Activated CD8-positive, alpha-beta T cell treated with anti-CD3 and anti-CD28 coated beads for 36 hours (primary cell): Measurements from ENCODE around the gene SMARCA2. TPM values are rescaled to one million over a fixed set of nuclear protein-coding genes. Genes with fewer than 3 reads are reported as not detected.

Experiments
- ATAC-seq: fragments of 200-7000 bp; cut with Tn5 transposase; one replicate; pipeline ENCODE4 v1.10.0; 2021; ENCODE audit warnings: mild to moderate bottlenecking, moderate library complexity
- CTCF ChIA-PET: fragments of 350-600 bp; sonication (Branson Sonifier 250); formaldehyde crosslinking; loops from one replicate; lab custom pipeline; 2021; ENCODE audit warnings: antibody characterized with exemption; lab: Charles Lee
- POLR2A ChIA-PET: fragments of 350-600 bp; sonication (Branson Sonifier 250); formaldehyde crosslinking; loops from one replicate; lab custom pipeline; 2021; ENCODE audit warnings: antibody characterized with exemption; lab: Charles Lee
- DNase-seq: peaks from one replicate; pipeline ENCODE4 v3.0.0-alpha.2; 2020
- H3K27ac Mint-ChIP-seq: one replicate; pipeline ENCODE4 v1.8.0; 2021; ENCODE audit warnings: mild to moderate bottlenecking, mixed read lengths
- H3K27me3 Mint-ChIP-seq: one replicate; pipeline ENCODE4 v1.8.0; 2021; ENCODE audit warnings: mixed read lengths
- H3K36me3 Mint-ChIP-seq: one replicate; pipeline ENCODE4 v1.8.0; 2021; ENCODE audit warnings: low read depth, mixed read lengths
- H3K4me1 Mint-ChIP-seq: one replicate; pipeline ENCODE4 v1.8.0; 2021; ENCODE audit warnings: low read depth, mixed read lengths
- H3K4me3 Mint-ChIP-seq: one replicate; pipeline ENCODE4 v1.8.0; 2021; ENCODE audit warnings: mild to moderate bottlenecking, moderate library complexity, mixed read lengths
- H3K9me3 Mint-ChIP-seq: one replicate; pipeline ENCODE4 v1.8.0; 2021; ENCODE audit warnings: mixed read lengths
- intact Hi-C: fragments of 100-400 bp; cut with micrococcal nuclease; formaldehyde crosslinking; loops from one replicate; pipeline ENCODE4 v1.10.0; 2022
- total RNA-seq, 2 experiments: library from RNA; stranded (reverse); gene quantifications; one replicate each; pipeline ENCODE4 v1.2.3, GENCODE V29; 2021
- TF ChIP-seq, protein P1 (sequence below): fragments of 200-600 bp; IDR thresholded peaks from one replicate; pipeline ENCODE4 v1.8.0; 2022; ENCODE audit warnings: antibody characterized with exemption, mild to moderate bottlenecking

The SMARCA2 gene
- total RNA-seq, 2 experiments from 2014 or later = 94.7 to 99.4 TPM

DNA sequence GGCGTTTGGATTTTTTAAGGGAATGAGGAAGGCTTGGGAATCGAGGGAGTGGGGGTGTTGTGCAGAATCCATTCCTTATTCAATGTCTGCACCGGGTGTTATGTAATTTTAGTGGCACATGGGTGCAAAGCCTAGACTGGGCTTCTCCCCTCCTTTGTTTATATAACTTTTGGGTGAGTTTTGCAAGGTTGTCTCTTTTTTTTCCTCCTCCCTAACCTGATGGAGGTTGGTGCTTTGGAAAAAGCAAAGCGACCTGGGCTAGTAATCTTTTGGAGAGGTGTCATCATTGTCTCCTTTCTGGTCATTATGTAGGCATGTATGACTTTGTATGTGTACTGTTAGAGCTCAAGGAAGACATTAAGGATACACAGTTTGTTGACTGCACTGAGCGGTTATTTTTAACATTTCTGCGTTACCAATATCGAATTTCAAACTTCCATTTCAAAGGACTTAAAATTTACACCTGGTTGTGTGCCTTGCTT lies 3.1 kb downstream of the SMARCA2 start:
- ChIA-PET CTCF (interaction anchor here (1.7 kb wide), 2 partner anchors 37 to 69 kb away, joined by 5 to 10 read pairs; no protein-coding TSS in a partner anchor), POLR2A (interaction anchor here (0.6 to 4.3 kb wide), 9 partner anchors 9 to 140 kb away, joined by 3 to 28 read pairs (median 3); no protein-coding TSS in a partner anchor)
- no peak for DNase-seq

DNA sequence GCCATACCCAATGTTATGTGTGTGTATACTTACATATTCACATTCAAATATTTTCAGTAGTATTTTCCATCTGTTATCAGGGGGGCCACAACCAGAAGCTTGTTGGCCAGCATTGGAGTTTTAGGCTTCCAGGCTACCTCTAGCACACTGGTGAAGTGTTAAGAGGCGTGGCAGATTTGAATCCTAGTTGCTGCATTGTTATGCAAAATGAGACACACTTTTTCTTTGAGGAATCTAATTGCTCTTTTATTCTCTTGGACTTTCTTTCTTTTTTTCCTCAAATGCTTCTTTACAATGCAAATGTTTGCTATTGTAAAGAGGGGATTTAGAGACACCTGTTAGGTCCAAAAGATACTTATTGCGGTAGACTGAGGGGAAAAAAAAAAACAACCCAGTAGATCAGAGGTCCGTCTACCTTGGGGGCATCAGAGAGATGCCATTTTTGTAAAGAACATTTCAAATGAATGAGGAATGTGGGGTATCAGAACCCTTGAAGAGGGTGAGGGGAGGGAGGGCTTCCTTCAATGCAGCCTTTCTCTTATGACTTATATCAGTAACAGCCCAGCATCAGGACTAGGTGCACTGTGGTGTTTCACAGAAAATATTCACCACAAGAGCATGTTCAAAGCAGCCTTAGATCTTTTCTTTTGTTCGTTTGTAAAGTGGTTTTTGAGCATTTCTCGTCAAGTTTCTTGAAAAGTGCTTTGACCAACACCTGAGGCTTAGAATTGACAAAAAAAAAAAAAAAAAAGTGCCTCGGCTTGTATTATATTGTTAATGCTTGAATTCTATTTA lies 3.8 kb downstream of the SMARCA2 start:
- CTCF ChIA-PET = interaction anchor here (1.7 kb wide), 1 partner anchor 68 kb away, joined by 5 read pairs; no protein-coding TSS in a partner anchor
- POLR2A ChIA-PET = interaction anchor here (1.1 to 2.7 kb wide), 3 partner anchors 18 to 36 kb away, joined by 3 to 16 read pairs (median 7); no protein-coding TSS in a partner anchor

More for the DNA sequence above, 3.1 kb downstream of the SMARCA2 start:
- Mint-ChIP-seq H3K27ac (peak overlapping the region; percentile 99), H3K9me3 (no peaks in the 10 kb centered on the region), H3K36me3 (peaks cover 8% of the 10 kb centered on the region), H3K4me1 (peaks cover 54% of the 10 kb centered on the region), H3K4me3 (peak overlapping the region; percentile 89), H3K27me3 (no peaks in the 10 kb centered on the region)
- intact Hi-C loops = loop anchor here (2.0 to 5.0 kb wide), 2 partner anchors 37 to 141 kb away; no protein-coding TSS in a partner anchor
- TF ChIP-seq, protein P1, sequence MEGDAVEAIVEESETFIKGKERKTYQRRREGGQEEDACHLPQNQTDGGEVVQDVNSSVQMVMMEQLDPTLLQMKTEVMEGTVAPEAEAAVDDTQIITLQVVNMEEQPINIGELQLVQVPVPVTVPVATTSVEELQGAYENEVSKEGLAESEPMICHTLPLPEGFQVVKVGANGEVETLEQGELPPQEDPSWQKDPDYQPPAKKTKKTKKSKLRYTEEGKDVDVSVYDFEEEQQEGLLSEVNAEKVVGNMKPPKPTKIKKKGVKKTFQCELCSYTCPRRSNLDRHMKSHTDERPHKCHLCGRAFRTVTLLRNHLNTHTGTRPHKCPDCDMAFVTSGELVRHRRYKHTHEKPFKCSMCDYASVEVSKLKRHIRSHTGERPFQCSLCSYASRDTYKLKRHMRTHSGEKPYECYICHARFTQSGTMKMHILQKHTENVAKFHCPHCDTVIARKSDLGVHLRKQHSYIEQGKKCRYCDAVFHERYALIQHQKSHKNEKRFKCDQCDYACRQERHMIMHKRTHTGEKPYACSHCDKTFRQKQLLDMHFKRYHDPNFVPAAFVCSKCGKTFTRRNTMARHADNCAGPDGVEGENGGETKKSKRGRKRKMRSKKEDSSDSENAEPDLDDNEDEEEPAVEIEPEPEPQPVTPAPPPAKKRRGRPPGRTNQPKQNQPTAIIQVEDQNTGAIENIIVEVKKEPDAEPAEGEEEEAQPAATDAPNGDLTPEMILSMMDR = no peak
- no peak for ATAC-seq

DNA sequence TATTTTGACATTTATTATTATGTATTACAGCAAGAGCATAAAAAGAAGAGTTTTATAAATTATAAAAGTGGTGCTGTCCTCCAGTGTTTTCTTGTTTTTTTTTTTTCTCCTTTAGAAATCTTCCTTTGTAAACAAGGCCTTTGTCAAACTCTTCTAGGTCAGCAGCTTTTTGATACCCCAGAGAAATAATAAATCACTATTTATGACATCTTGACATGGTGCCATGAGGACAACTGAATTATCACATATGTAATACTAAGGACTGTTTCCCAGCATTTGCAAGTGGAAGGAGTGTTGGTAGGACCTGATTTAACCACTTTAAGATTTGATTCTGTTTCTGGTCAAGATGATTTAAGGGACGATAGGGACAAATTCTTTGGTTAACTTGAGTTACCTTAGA lies 4.6 kb downstream of the SMARCA2 start:
- Mint-ChIP-seq H3K36me3 (peaks cover 8% of the 10 kb centered on the region), H3K27ac (no peak overlapping the region), H3K9me3 (no peaks in the 10 kb centered on the region), H3K27me3 (no peaks in the 10 kb centered on the region), H3K4me1 (peaks cover 60% of the 10 kb centered on the region), H3K4me3 (peak overlapping the region; percentile 47)
- TF ChIP-seq, protein P1 = no peak
- ATAC-seq (no peak), DNase-seq (no peak)
- CTCF ChIA-PET = no interaction called here
- intact Hi-C loops = loop anchor here (2.0 to 5.0 kb wide), 2 partner anchors 35 to 142 kb away; no protein-coding TSS in a partner anchor
- POLR2A ChIA-PET = no interaction called here

More for the DNA sequence above, 3.8 kb downstream of the SMARCA2 start:
- DNase-seq = peak; percentile 61
- Mint-ChIP-seq H3K27me3 (no peaks in the 10 kb centered on the region), H3K36me3 (peaks cover 8% of the 10 kb centered on the region), H3K9me3 (no peaks in the 10 kb centered on the region), H3K27ac (peak overlapping the region; percentile 99), H3K4me1 (peaks cover 54% of the 10 kb centered on the region), H3K4me3 (peak overlapping the region; percentile 89)
- no peak for ATAC-seq
- TF ChIP-seq, protein P1 = no peak
- intact Hi-C loops = loop anchor here (2.0 to 5.0 kb wide), 2 partner anchors 36 to 142 kb away; no protein-coding TSS in a partner anchor

DNA sequence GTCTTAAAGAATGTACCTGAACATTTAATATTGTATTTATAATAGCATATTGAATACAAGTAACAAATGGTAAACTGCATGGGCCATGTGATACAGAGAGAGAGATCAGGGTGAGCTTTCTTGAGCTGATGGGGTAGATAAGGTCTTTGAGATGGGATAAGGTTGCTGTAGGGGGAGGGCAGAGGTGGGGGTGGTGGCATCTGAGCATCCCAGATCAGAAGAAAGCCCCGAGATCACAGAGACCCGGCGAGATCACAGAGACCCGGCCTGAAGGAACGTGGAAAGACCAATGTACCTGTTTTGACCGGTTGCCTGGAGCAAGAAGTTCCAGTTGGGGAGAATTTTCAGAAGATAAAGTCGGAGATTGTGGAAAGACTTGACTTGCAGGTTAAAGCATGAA lies 6.6 kb downstream of the SMARCA2 start:
- peak overlapping the region; percentile 82 for H3K27ac Mint-ChIP-seq

More for the DNA sequence above, 6.6 kb downstream of the SMARCA2 start:
- TF ChIP-seq, protein P1 = no peak
- intact Hi-C loops = no loop called here
- ATAC-seq = no peak
- Mint-ChIP-seq H3K9me3 (no peaks in the 10 kb centered on the region), H3K4me1 (peaks cover 78% of the 10 kb centered on the region), H3K27me3 (no peaks in the 10 kb centered on the region), H3K36me3 (peaks cover 10% of the 10 kb centered on the region), H3K4me3 (peak overlapping the region; percentile 63)
- ChIA-PET POLR2A (interaction anchor here (2.7 kb wide), 1 partner anchor 33 kb away, joined by 13 read pairs; no protein-coding TSS in a partner anchor), CTCF (interaction anchor here (2.2 kb wide), 1 partner anchor 32 kb away, joined by 11 read pairs; no protein-coding TSS in a partner anchor)
- DNase-seq = peak; percentile 32
